A549 treated with DMSO at 1 μM for 4 hours (cell line): Measurements from ENCODE around the gene FBXO5. TPM values are rescaled to one million over a fixed set of nuclear protein-coding genes. Genes with fewer than 3 reads are reported as not detected.

Experiments used
- total RNA-seq: library from RNA; stranded (reverse); fragments of 200-300 nt; extraction: Qiagen RNA extraction; gene quantifications from 5 replicates; pipeline ENCODE4 v1.2.3, GENCODE V29; 2022; ENCODE audit warnings: low read depth

FBXO5 gene
- total RNA-seq: 18.8 to 24.3 TPM (median 21.9 TPM) in 5 replicates

GRCh38 chr6:152982904-152983636 is at the start of gene FBXO5:
Gene FBXO5, minus strand, starts transcription at chr6:152983041. Its CDS starts 82 bp downstream, at chr6:152982959.

DNA sequence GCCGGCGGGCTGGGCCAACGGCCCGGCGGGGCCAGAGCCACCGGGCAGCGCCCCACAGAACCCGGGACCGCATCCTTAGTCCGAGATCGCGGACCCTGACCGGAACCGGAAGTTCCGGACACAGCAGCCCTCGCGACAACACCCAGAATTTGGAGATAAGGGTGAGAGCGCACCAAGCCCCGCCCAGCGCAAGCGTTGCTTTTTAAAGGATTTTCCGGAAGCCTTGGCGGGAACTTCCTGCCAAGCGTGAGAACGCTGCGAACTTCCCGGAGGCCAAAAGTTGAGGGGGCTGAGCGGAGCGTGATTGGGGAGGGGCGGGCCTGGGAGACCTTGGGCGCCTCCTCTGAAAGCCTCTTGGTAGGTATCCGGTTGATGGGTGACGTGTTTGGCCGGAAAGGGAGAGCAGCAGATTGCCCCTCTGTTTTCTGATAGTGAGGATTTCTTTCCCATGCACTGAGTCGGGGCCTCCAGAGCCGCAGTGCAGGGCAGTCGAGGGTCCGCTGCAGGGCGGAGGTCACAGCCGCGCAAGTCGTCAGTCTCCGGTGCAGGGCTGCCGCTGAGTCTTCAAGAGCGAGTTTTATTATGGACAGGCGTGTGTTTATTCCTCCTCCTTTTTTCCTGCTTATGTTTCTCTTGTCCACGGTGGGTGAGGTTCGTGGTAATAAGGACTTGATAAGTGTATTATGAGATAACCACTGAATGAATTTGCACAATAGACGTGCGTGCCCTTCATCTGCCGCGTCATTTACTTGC is 19.9 kb upstream of the FBXO5 start, which contains the start of gene MTRF1L:
Gene MTRF1L (minus strand): TSS at position 97 of the 753 bp plus-strand sequence. CDS start 24 bp downstream, at position 73.

Other genes starting within 250 kb of the FBXO5 start
- not detected in 5 replicates for gene VIP, start 232.2 kb downstream of the FBXO5 start, total RNA-seq
- gene MTRF1L, start 19.7 kb upstream of the FBXO5 start, total RNA-seq: 13.8 to 17.4 TPM (median 16.3 TPM) in 5 replicates
- 5.4 to 8.7 TPM (median 7.6 TPM) in 5 replicates for gene RGS17, start 148.2 kb upstream of the FBXO5 start, total RNA-seq